Upper lobe of left lung (tissue), 6 donors: ENCODE measurements around the gene CADM3. TPM values are rescaled to one million over a fixed set of nuclear protein-coding genes. Genes with fewer than 3 reads are reported as not detected.

Source experiments
- ATAC-seq, 2 donors: fragments of 200-7000 bp; cut with Tn5 transposase; one replicate each; pipeline ENCODE4 v1.9.1; 2022; ENCODE audit warnings: mild to moderate bottlenecking in 2 of 2, moderate library complexity in 2 of 2; ENCODE audit not compliant: low FRiP score in 2 of 2
- DNase-seq, 2 donors: peaks; one replicate each; pipeline ENCODE4 v3.0.0-alpha.2; 2019 to 2020
- H3K27ac ChIP-seq, 4 donors: fragments of 200-600 bp; sonication (generic); one replicate each; pipeline ENCODE4 v1.5.1; 2016 to 2019
- H3K27me3 ChIP-seq, 4 donors: fragments of 200-600 bp; sonication (generic); one replicate each; pipeline ENCODE4 v1.5.1; 2017 to 2019
- H3K36me3 ChIP-seq, 4 donors: fragments of 200-600 bp; sonication (generic); one replicate each; pipeline ENCODE4 v1.5.1; 2016 to 2019
- H3K4me1 ChIP-seq, 4 donors: fragments of 200-600 bp; sonication (generic); one replicate each; pipeline ENCODE4 v1.5.1; 2018 to 2019
- H3K4me3 ChIP-seq, 4 donors: fragments of 200-600 bp; sonication (generic); one replicate each; pipeline ENCODE4 v1.5.1; 2017 to 2019; ENCODE audit warnings: mild to moderate bottlenecking in 2 of 4, moderate library complexity in 1 of 4
- H3K9me3 ChIP-seq, 4 donors: fragments of 200-600 bp; sonication (generic); one replicate each; pipeline ENCODE4 v1.5.1; 2018 to 2019
- EP300 ChIP-seq, 4 donors: sonication (generic); formaldehyde crosslinking; IDR thresholded peaks; one replicate each; pipeline ENCODE4 v1.5.1; 2017; ENCODE audit warnings: antibody characterized with exemption in 4 of 4, control low read depth in 2 of 4
- POLR2A ChIP-seq, 4 donors: fragments of 450-650 bp; IDR thresholded peaks; one replicate each; pipeline ENCODE4 v1.5.1; 2016 to 2017; ENCODE audit warnings: antibody characterized with exemption in 4 of 4, mild to moderate bottlenecking in 2 of 4
- POLR2AphosphoS5 ChIP-seq, 2 donors: sonication (generic); formaldehyde crosslinking; IDR thresholded peaks; one replicate each; pipeline ENCODE4 v1.5.1; 2017; ENCODE audit warnings: antibody characterized with exemption in 2 of 2
- WGBS, 2 donors: methylation state at CpG; one replicate each; pipeline ENCODE4 v1.1.5; 2017 to 2018; 5-methylcytosine and 5-hydroxymethylcytosine counted together
- total RNA-seq, 6 donors: library from RNA; depleted of rRNA in 4 of 6; stranded (reverse); fragments of >200 nt in 4 of 6; gene quantifications; one replicate each; pipeline versions ENCODE4 v1.1.0 to v1.2.1, GENCODE V29; 2016 to 2021
- TF ChIP-seq, protein P1 (sequence below), 6 experiments: fragments of 450-650 bp in 4 of 6; fragments of 200-600 bp in 2 of 6; sonication (generic) in 2 of 6; IDR thresholded peaks; one replicate each; pipeline ENCODE4 v1.5.1; 2016 to 2019; ENCODE audit warnings: antibody characterized with exemption in 6 of 6
- donor health status: DM: no; HTN: no; CAD: no; lungs with moderate emphysema.
- donor health status: DM: no; HTN: yes; CAD: no; lungs with severe emphysema.

Gene CADM3
- total RNA-seq, 6 donors from 2014 or later = 0.98 to 16.0 (median 2.0) TPM

DNA sequence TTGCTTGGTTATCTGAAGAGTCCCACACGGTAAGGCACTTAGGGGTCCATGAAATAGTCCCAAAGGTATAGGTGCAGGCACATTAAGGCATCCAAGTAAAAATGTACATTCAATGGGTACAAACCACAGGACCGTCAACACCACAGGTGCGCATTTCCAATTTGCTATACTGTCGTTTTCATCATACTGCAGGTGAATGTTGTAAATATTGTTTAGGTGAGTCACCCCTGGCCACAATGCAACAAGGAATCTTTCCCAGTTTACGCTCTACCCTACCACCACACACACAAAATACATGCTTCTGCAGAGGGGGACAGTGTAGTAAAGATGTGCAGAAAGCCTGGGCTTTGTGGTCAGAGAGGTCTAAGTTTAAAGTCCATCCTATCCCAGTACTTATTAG lies 13.7 kb downstream of the CADM3 start:
- 83 to 85% methylated on average over 5 of the region's 5 CpGs for WGBS, 2 donors
- H3K9me3 ChIP-seq = no peaks in the 10 kb centered on the region
- DNase-seq (no peak), ATAC-seq (no peak)
- H3K27ac ChIP-seq = no peak overlapping the region
- peaks cover 0 to 14% (median 6%) of the 10 kb centered on the region in 4 donors for H3K4me1 ChIP-seq
- no peaks in the 10 kb centered on the region for H3K27me3 ChIP-seq
- TF ChIP-seq EP300 (IDR thresholded peaks at IDR 0.05) (no peak), POLR2AphosphoS5 (IDR thresholded peaks at IDR 0.05) (no peak), POLR2A (IDR thresholded peaks at IDR 0.05) (no peak)
- TF ChIP-seq, protein P1, sequence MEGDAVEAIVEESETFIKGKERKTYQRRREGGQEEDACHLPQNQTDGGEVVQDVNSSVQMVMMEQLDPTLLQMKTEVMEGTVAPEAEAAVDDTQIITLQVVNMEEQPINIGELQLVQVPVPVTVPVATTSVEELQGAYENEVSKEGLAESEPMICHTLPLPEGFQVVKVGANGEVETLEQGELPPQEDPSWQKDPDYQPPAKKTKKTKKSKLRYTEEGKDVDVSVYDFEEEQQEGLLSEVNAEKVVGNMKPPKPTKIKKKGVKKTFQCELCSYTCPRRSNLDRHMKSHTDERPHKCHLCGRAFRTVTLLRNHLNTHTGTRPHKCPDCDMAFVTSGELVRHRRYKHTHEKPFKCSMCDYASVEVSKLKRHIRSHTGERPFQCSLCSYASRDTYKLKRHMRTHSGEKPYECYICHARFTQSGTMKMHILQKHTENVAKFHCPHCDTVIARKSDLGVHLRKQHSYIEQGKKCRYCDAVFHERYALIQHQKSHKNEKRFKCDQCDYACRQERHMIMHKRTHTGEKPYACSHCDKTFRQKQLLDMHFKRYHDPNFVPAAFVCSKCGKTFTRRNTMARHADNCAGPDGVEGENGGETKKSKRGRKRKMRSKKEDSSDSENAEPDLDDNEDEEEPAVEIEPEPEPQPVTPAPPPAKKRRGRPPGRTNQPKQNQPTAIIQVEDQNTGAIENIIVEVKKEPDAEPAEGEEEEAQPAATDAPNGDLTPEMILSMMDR (IDR thresholded peaks at IDR 0.05) = no peak
- H3K36me3 ChIP-seq = no peaks in the 10 kb centered on the region
- no peak overlapping the region for H3K4me3 ChIP-seq

DNA sequence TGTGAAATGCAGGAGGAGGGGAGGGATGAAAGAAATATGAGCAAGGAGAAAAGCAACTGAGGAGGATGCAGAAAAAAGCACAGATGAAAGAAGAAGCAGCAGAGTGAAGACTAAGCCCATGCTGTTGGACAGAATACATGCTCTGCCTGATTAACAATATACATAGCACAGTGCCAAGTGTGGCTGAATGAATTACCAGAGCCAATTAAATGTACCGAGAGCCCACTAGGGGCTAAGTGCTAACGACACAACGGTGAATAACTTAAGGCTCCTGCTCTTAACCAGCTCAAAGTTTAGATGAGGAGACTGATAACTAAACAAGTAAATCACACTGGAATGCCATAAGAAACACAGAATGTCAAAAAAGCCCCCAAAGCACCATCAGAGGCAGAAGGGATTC lies 15.6 kb downstream of the CADM3 start:
- H3K4me3 ChIP-seq = no peak overlapping the region
- peaks cover 0 to 14% (median 6%) of the 10 kb centered on the region in 4 donors for H3K4me1 ChIP-seq
- H3K27me3 ChIP-seq = no peaks in the 10 kb centered on the region
- TF ChIP-seq POLR2AphosphoS5 (IDR thresholded peaks at IDR 0.05) = no peak
- no peak for TF ChIP-seq POLR2A (IDR thresholded peaks at IDR 0.05)
- no peak for TF ChIP-seq EP300 (IDR thresholded peaks at IDR 0.05)
- TF ChIP-seq, protein P1 (IDR thresholded peaks at IDR 0.05) = no peak
- DNase-seq (no peak), ATAC-seq (no peak)
- 39 to 54% methylated on average over 3 of the region's 3 CpGs for whole genome bisulfite sequencing, 2 donors
- H3K36me3 ChIP-seq = no peaks in the 10 kb centered on the region
- no peaks in the 10 kb centered on the region for H3K9me3 ChIP-seq
- no peak overlapping the region for H3K27ac ChIP-seq

DNA sequence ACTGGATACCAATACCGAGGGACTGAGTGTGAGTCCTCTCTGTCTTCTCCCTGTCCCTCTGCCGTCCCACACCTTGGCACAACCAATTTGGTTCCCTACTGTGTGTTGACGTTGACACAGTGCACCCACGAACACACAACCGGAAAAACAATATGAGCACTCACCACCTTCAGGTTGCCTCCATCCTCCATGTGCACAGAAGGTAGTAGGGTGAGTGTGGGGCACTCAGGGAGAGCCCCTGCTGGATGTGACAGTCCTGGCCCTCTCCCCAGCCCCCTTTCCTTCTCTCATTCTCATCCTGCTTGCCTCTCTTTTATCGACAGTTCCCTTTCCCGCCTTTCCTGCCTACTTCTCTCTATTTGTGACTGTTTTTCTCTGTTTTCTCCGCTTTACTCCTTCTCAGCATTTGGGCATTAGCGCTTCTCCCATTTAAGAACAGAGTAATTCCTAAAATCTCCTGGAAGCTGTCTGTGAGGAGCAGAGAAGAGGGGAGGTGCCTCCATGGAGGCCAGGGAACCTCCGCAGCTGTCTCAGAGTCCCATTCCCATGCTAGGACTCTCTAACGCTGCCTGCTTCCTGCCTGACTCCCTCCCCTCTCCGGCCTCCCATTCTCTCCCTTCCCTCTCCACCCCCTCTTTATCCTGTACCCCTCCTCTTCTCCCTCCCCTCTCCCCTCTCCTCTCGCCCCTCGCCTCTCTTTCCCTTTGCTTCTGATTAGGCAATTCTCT lies 16.4 kb downstream of the CADM3 start:
- peaks cover 0 to 14% (median 6%) of the 10 kb centered on the region in 4 donors for H3K4me1 ChIP-seq
- WGBS, 2 donors = 28 to 40% methylated on average over 14 of the region's 14 CpGs

DNA sequence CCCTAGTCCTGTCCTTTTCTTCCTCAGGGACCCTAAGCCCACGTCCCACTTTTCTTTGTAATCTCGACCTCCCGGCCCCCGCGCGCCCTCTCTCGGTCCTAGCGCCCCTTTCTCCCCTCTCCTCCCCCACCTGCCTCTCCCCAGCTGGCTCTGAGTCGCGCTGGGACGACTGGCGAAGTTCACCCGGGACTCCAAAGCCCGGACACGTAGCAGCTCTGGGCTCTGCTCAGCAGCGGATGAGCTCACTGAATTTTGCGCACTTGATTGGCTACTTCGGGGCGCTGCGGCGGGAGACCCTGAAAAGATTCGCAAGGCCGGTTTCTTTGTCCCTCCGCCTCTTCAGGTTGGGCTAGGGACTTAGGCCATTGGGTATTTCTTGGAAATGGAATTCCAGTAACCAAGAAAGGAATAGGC lies 17.0 kb downstream of the CADM3 start:
- Histone ChIP-seq H3K27ac (no peak overlapping the region), H3K4me1 (peaks cover 0 to 14% (median 6%) of the 10 kb centered on the region in 4 donors)
- peak; percentile 60 to 76 for DNase-seq

More for the DNA sequence above, 16.4 kb downstream of the CADM3 start:
- DNase-seq (no peak), ATAC-seq (peak in 1 of 2 donors; percentile 66)
- Histone ChIP-seq H3K27me3 (no peaks in the 10 kb centered on the region), H3K9me3 (no peaks in the 10 kb centered on the region), H3K27ac (no peak overlapping the region), H3K4me3 (peak overlapping the region in 3 of 4 donors; percentile 24 to 41 (median 38)), H3K36me3 (no peaks in the 10 kb centered on the region)
- TF ChIP-seq POLR2AphosphoS5 (IDR thresholded peaks at IDR 0.05) (peak in 1 of 2 donors; percentile 1), POLR2A (IDR thresholded peaks at IDR 0.05) (no peak)

DNA sequence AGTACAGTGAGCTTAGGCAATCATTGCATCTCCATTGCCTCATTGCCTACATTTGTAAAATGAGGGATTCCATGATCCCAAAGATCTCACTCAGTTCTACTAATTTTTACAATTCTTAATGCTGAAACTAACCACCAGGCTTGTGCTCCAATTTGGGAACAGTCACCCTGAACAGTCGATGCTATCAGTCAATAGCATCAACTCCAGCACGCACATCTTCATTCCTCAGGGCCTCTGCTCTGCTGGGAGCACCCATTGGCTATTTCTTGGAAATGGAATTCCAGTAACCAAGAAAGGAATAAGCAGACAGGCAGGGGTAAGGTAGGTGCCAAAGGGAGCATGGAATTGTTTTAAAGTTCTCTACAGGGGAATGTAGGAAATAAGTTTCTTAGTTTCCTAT lies 19.0 kb downstream of the CADM3 start:
- 83% methylated on average over 2 of the region's 2 CpGs for WGBS, 2 donors
- no peaks in the 10 kb centered on the region for H3K27me3 ChIP-seq
- no peak overlapping the region for H3K4me3 ChIP-seq

More for the DNA sequence above, 17.0 kb downstream of the CADM3 start:
- ATAC-seq = peak; percentile 83 to 93
- no peaks in the 10 kb centered on the region for H3K9me3 ChIP-seq
- no peak for TF ChIP-seq EP300 (IDR thresholded peaks at IDR 0.05)
- peak in 1 of 2 donors; percentile 11 for TF ChIP-seq POLR2AphosphoS5 (IDR thresholded peaks at IDR 0.05)
- H3K27me3 ChIP-seq = no peaks in the 10 kb centered on the region
- H3K4me3 ChIP-seq = peak overlapping the region in 3 of 4 donors; percentile 24 to 41 (median 38)
- no peaks in the 10 kb centered on the region for H3K36me3 ChIP-seq
- 0 to 2% methylated on average over 24 of the region's 24 CpGs for WGBS, 2 donors

DNA sequence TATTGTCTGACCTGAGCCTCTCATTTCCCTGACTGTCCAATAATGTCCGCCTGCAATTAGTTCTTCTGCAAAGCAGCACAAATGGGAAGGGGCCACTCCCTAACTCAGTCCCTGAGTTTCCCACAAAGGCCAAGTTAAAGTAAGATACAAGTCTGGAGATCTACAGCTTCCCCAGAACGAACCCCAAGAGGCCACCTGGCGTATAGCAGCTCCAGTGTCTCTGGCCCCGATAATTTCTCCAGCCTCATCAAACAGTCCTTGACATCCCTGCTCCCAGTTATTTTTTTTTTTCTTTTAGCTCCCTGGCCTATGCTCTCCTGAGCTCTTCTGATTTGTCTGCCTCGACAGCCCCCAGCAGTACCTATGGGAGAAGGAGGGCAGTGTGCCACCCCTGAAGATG lies 25.1 kb downstream of the CADM3 start:
- Histone ChIP-seq H3K36me3 (no peaks in the 10 kb centered on the region), H3K4me1 (peaks cover 2 to 7% (median 6%) of the 10 kb centered on the region in 4 donors), H3K27me3 (no peaks in the 10 kb centered on the region), H3K4me3 (no peak overlapping the region), H3K9me3 (no peaks in the 10 kb centered on the region), H3K27ac (no peak overlapping the region)
- WGBS, 2 donors = 73 to 81% methylated on average over 5 of the region's 5 CpGs
- no peak for ATAC-seq
- TF ChIP-seq EP300 (IDR thresholded peaks at IDR 0.05) (no peak), POLR2A (IDR thresholded peaks at IDR 0.05) (no peak), POLR2AphosphoS5 (IDR thresholded peaks at IDR 0.05) (no peak)
- TF ChIP-seq, protein P1 (IDR thresholded peaks at IDR 0.05) = no peak
- no peak for DNase-seq

More for the DNA sequence above, 19.0 kb downstream of the CADM3 start:
- H3K27ac ChIP-seq = no peak overlapping the region
- TF ChIP-seq EP300 (IDR thresholded peaks at IDR 0.05) (no peak), POLR2AphosphoS5 (IDR thresholded peaks at IDR 0.05) (no peak), POLR2A (IDR thresholded peaks at IDR 0.05) (no peak)
- peaks cover 0 to 14% (median 6%) of the 10 kb centered on the region in 4 donors for H3K4me1 ChIP-seq
- ATAC-seq = no peak
- no peaks in the 10 kb centered on the region for H3K36me3 ChIP-seq
- DNase-seq = no peak
- H3K9me3 ChIP-seq = no peaks in the 10 kb centered on the region
